H9 (cell line): ENCODE measurements around the gene PRX. TPM values are rescaled to one million over a fixed set of nuclear protein-coding genes. Genes with fewer than 3 reads are reported as not detected.

ENCODE experiments used
- DNase-seq: peaks from one replicate; pipeline ENCODE4 v3.0.0-alpha.2; 2017
- H2AFZ ChIP-seq: one replicate; pipeline ENCODE4 v1.6.1; 2013; ENCODE audit warnings: mild to moderate bottlenecking, low read length, control low read depth, moderate library complexity
- H2AK5ac ChIP-seq: 2 replicates; pipeline ENCODE4 v1.6.1; 2013; ENCODE audit warnings: low read length, control low read depth, mixed read lengths; ENCODE audit not compliant: insufficient read length
- H2BK120ac ChIP-seq: one replicate; pipeline ENCODE4 v1.6.1; 2013; ENCODE audit warnings: low read depth, mild to moderate bottlenecking, low read length, control low read depth, inconsistent platforms; ENCODE audit not compliant: poor library complexity, severe bottlenecking
- H2BK12ac ChIP-seq: 2 replicates; pipeline ENCODE4 v1.6.1; 2013; ENCODE audit warnings: low read length, control low read depth, mixed read lengths, low read depth; ENCODE audit not compliant: insufficient read length
- H2BK15ac ChIP-seq: 2 replicates; pipeline ENCODE4 v1.6.1; 2013; ENCODE audit warnings: low read depth, low read length, control low read depth
- H2BK20ac ChIP-seq: one replicate; pipeline ENCODE4 v1.6.1; 2013; ENCODE audit warnings: low read depth, mild to moderate bottlenecking, low read length, control low read depth, inconsistent platforms; ENCODE audit not compliant: poor library complexity, severe bottlenecking
- H2BK5ac ChIP-seq: 2 replicates; pipeline ENCODE4 v1.6.1; 2013; ENCODE audit warnings: low read length, control low read depth, mixed read lengths; ENCODE audit not compliant: insufficient read length
- H3K14ac ChIP-seq: 2 replicates; pipeline ENCODE4 v1.6.1; 2013; ENCODE audit warnings: low read length, control low read depth; ENCODE audit not compliant: insufficient read depth
- H3K18ac ChIP-seq: 2 replicates; pipeline ENCODE4 v1.6.1; 2013; ENCODE audit warnings: low read depth, mild to moderate bottlenecking, mixed read lengths, low read length, control low read depth; ENCODE audit not compliant: insufficient read length
- H3K23ac ChIP-seq: 2 replicates; pipeline ENCODE4 v1.6.1; 2013; ENCODE audit warnings: low read length, control low read depth, mixed read lengths, low read depth; ENCODE audit not compliant: insufficient read length
- H3K23me2 ChIP-seq: 2 replicates; pipeline ENCODE4 v1.6.1; 2013; ENCODE audit warnings: low read depth, mild to moderate bottlenecking, mixed read lengths, low read length, control low read depth; ENCODE audit not compliant: insufficient read length, poor library complexity, severe bottlenecking
- H3K27ac ChIP-seq: 2 replicates; pipeline ENCODE4 v1.5.1; 2013; ENCODE audit warnings: low read length, control low read depth, mixed read lengths, low read depth; ENCODE audit not compliant: insufficient read length
- H3K27me3 ChIP-seq: 2 replicates; pipeline ENCODE4 v1.6.1; 2013; ENCODE audit warnings: low read length, control low read depth, inconsistent platforms; ENCODE audit not compliant: insufficient read depth
- H3K4ac ChIP-seq: 2 replicates; pipeline ENCODE4 v1.6.1; 2013; ENCODE audit warnings: low read depth, mild to moderate bottlenecking, control low read depth, inconsistent platforms, low read length, moderate library complexity
- H3K4me1 ChIP-seq: 2 replicates; pipeline ENCODE4 v1.6.1; 2013; ENCODE audit warnings: low read length, control low read depth, inconsistent platforms; ENCODE audit not compliant: insufficient read depth
- H3K4me2 ChIP-seq: 2 replicates; pipeline ENCODE4 v1.6.1; 2013; ENCODE audit warnings: low read length, control low read depth, mixed read lengths; ENCODE audit not compliant: insufficient read length, insufficient read depth
- H3K56ac ChIP-seq: 2 replicates; pipeline ENCODE4 v1.6.1; 2013; ENCODE audit warnings: low read depth, mild to moderate bottlenecking, mixed read lengths, low read length, control low read depth; ENCODE audit not compliant: insufficient read length
- H3K79me1 ChIP-seq: 2 replicates; pipeline ENCODE4 v1.6.1; 2013; ENCODE audit warnings: low read depth, mild to moderate bottlenecking, moderate library complexity, low read length, control low read depth, inconsistent platforms; ENCODE audit not compliant: insufficient read depth, poor library complexity, severe bottlenecking
- H3K79me2 ChIP-seq: 2 replicates; pipeline ENCODE4 v1.6.1; 2013; ENCODE audit warnings: low read length, control low read depth, inconsistent platforms; ENCODE audit not compliant: insufficient read depth
- H3K9ac ChIP-seq: 2 replicates; pipeline ENCODE4 v1.6.1; 2013; ENCODE audit warnings: low read length, control low read depth, mixed read lengths; ENCODE audit not compliant: insufficient read length; ENCODE audit errors: extremely low read depth
- H3K9me3 ChIP-seq: one replicate; pipeline ENCODE4 v1.6.1; 2013; ENCODE audit warnings: low read depth, low read length, inconsistent platforms; ENCODE audit not compliant: control insufficient read depth
- H3T11ph ChIP-seq: one replicate; pipeline ENCODE4 v1.6.1; 2013; ENCODE audit warnings: mild to moderate bottlenecking, low read length, control low read depth, inconsistent platforms
- H4K20me1 ChIP-seq: one replicate; pipeline ENCODE4 v1.6.1; 2013; ENCODE audit not compliant: control insufficient read depth, insufficient read length, insufficient read depth
- H4K5ac ChIP-seq: 2 replicates; pipeline ENCODE4 v1.6.1; 2013; ENCODE audit warnings: low read depth, mild to moderate bottlenecking, mixed read lengths, low read length, control low read depth; ENCODE audit not compliant: insufficient read length
- H4K8ac ChIP-seq: replicated peaks from 2 replicates; pipeline ENCODE4 v1.6.1; 2013; ENCODE audit warnings: low read length, control low read depth, mixed read lengths, low read depth; ENCODE audit not compliant: insufficient read length
- H4K91ac ChIP-seq: 2 replicates; pipeline ENCODE4 v1.6.1; 2013; ENCODE audit warnings: low read depth, mild to moderate bottlenecking, moderate library complexity, mixed read lengths, low read length, control low read depth; ENCODE audit not compliant: insufficient read length
- H3K27ac Mint-ChIP-seq, 3 experiments: 2 replicates in 2 of 3; 3 replicates in 1 of 3; pipeline ENCODE4 v1.8.0; 2020 to 2021; ENCODE audit warnings: mixed read lengths in 3 of 3, mild to moderate bottlenecking in 1 of 3, moderate library complexity in 1 of 3
- H3K27me3 Mint-ChIP-seq: 2 replicates; pipeline ENCODE4 v1.8.0; 2021; ENCODE audit warnings: low read depth, mild to moderate bottlenecking, moderate library complexity, mixed read lengths
- H3K36me3 Mint-ChIP-seq, 3 experiments: 2 replicates in 2 of 3; 3 replicates in 1 of 3; pipeline ENCODE4 v1.8.0; 2020 to 2021; ENCODE audit warnings: low read depth in 3 of 3, mixed read lengths in 3 of 3; ENCODE audit not compliant: insufficient read depth in 1 of 3
- H3K4me1 Mint-ChIP-seq, 2 experiments: 2 replicates each; pipeline ENCODE4 v1.8.0; 2020; ENCODE audit warnings: mixed read lengths in 2 of 2
- H3K4me3 Mint-ChIP-seq, 2 experiments: 2 replicates in 1 of 2; 3 replicates in 1 of 2; pipeline ENCODE4 v1.8.0; 2020 to 2021; ENCODE audit warnings: mild to moderate bottlenecking in 2 of 2, mixed read lengths in 2 of 2, moderate library complexity in 1 of 2
- H3K9me3 Mint-ChIP-seq, 2 experiments: 2 replicates in 1 of 2; 3 replicates in 1 of 2; pipeline ENCODE4 v1.8.0; 2020; ENCODE audit warnings: mild to moderate bottlenecking in 2 of 2, mixed read lengths in 2 of 2, moderate library complexity in 1 of 2
- CTCF ChIP-seq: fragments of 200-600 bp; sonication (generic); conservative IDR thresholded peaks from 3 replicates; pipeline ENCODE4 v1.8.0; 2021; ENCODE audit warnings: antibody characterized with exemption, mild to moderate bottlenecking
- WGBS: extraction: QIAGEN DNeasy Blood & Tissue Kit; methylation state at CpG from one replicate; pipeline ENCODE4 v1.1.7; 2013; ENCODE audit warnings: missing lambda C conversion rate, low lambda C conversion rate, mixed read lengths; ENCODE audit not compliant: insufficient read length; ENCODE audit errors: extremely low coverage; 5-methylcytosine and 5-hydroxymethylcytosine counted together
- total RNA-seq: library from RNA; stranded (reverse); gene quantifications from 2 replicates; pipeline ENCODE4 v1.2.1, GENCODE V29; 2021

The PRX gene
- total RNA-seq, 1 experiment from 2014 or later, result 4.0 TPM

GRCh38 chr19:40400559-40400958 lies 12.6 kb downstream of the PRX start:
- Histone ChIP-seq H3K9ac (no peak overlapping the region), H2BK12ac (no peak overlapping the region), H4K20me1 (no peaks in the 10 kb centered on the region), H3K4me1 (no peaks in the 10 kb centered on the region; the same call in 1 of the 2 replicates), H3K23ac (no peak overlapping the region), H3K79me1 (no peaks in the 10 kb centered on the region), H3K9me3 (no peaks in the 10 kb centered on the region), H3K4ac (no peak overlapping the region), H3K23me2 (peaks cover 13% of the 10 kb centered on the region), H3K27me3 (no peaks in the 10 kb centered on the region; the same call in 1 of the 2 replicates), H2BK15ac (no peak overlapping the region), H2BK20ac (no peak overlapping the region), H3K27ac (no peak overlapping the region), H4K8ac (no peak overlapping the region), H2AFZ (no peak overlapping the region), H3K18ac (no peak overlapping the region), H3K56ac (no peak overlapping the region), H2BK5ac (no peak overlapping the region), H4K91ac (no peak overlapping the region), H3K14ac (no peak overlapping the region), H4K5ac (no peak overlapping the region), H2AK5ac (no peak overlapping the region), H3K79me2 (no peaks in the 10 kb centered on the region), H3T11ph (no peak overlapping the region), H3K4me2 (no peak overlapping the region), H2BK120ac (no peak overlapping the region)
- WGBS, result no CpG with 5 or more reads among the region's 3 CpGs
- no peaks in the 10 kb centered on the region; a peak in 1 of 7 replicates for H3K36me3 Mint-ChIP-seq
- no peak overlapping the region for H3K4me3 Mint-ChIP-seq
- no peak for TF ChIP-seq CTCF
- DNase-seq, result no peak
- peaks cover 18 to 30% of the 10 kb centered on the region in 2 experiments for H3K4me1 Mint-ChIP-seq
- no peak overlapping the region; a peak in 1 of 7 replicates for H3K27ac Mint-ChIP-seq
- H3K9me3 Mint-ChIP-seq, result no peaks in the 10 kb centered on the region; a peak in 1 of 5 replicates
- H3K27me3 Mint-ChIP-seq, result peaks cover 19% of the 10 kb centered on the region
